ENCODE results near the gene MSANTD1.
A peak's percentile ranks its signal among the peaks of the same experiment; 100 is the strongest.

The MSANTD1 gene

DNA sequence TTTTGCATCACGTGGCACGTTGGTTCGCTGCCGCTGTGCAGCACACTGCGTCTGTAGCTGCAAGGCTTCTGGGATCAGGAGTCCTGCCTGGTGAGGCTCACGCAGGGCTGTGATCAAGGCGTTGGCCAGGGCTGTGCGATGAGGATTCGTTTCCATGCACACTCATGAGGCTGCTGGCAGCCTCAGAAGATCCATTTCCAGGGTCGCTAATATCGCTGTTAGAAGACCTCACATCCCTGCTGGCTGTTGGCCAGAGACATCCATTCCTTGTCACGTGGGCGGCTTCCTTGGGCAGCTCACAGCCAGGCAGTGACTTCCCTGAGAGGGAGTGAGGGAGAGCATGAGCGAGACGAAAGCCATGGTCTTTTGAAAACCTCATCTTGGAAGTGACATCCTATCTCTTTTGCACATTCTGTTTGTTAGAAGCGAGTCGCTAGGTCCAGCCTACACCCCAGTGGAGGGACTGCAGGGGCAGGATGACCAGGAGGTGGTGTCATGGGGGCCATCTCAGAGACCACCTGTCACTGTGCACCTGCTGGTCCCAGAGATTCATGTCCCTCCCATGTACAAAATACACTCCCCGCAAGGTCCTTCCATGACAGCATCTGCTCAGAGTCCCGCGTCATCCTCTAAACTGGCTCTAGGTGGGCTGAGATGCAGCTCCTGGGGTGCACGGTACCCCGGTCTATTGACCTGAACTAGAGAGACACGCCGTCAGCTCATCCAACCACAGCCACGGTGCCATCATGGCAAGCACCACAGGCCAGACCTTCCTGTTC, 56.1 kb downstream of the MSANTD1 start:
- peak in 1 of 2 experiments; percentile 23 for DNase-seq

DNA sequence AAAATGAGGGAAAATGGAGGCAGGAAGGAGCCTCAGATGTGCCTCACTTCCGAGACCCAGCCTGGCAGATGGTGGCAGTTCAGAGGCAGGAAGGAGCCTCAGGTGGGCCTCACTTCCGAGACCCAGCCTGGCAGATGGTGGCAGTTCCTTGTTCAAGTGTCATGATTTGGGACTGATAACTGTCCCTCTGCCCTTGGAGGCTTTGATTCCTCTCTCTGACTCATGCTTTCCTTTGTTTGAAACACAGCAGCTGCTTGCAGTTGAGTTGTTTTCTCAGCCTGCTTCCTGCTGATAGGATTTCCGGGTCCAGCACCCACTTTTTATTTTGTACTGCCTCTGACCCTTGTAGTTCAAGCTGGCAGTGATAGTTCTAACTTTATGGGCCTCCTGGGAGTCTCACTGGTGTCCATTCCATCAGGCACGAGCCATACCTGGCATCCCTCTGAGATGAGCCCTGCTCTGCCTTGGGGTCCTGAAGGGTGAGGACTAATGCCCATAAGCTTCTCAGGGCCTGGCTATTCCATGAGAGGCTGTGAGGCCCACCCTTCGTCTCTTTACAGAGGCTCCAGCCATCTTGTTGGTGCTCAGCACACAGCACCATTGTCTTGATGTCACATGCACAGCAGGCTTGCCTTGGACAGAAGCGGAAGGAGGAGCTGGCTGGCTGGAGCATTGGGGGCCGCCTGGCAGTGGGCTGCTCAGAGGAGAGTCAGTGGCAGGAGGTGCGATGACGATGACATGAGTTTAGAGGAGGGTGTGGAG, 56.8 kb downstream of the MSANTD1 start:
- peak; percentile 21 to 68 for DNase-seq
